Measurements from ENCODE around the gene KHDRBS2. TPM values are rescaled to one million over a fixed set of nuclear protein-coding genes. Genes with fewer than 3 reads are reported as not detected.

Gene KHDRBS2
- total and polyA plus RNA-seq, 9 donors: 0.16 to 1.4 (median 0.52) TPM

DNA sequence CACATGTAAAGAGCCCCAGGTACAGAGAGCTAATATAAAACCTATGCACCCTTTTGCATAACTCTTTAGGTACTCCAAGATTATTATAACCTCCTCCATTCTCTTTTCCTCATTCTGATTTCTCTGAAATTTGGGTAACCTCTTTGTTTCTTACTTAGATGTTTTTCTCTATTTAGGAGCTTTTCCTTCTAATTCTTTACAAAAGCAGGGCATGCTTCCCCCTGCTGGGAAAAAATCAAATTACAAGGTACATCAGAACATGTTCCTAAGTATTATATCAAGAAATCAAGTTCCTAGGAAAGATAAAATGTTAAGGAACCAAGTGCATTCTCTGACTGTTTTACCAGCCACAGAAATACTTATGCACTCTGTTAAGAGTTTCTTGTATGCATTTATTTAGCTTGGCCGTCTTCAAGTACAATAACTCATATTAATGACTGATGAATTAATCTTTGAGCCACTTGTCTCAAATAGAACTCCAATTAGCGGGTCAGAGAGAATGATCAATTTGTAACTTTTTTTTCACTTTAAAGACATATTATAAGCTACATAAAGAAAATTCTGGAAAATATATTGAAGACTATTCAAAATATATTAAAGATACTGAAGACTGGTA lies 2.1 kb downstream of the KHDRBS2 start:
- WGBS (ENCODE audit: insufficient coverage): no CpG with 5 or more reads among the region's 2 CpGs
- Histone ChIP-seq H3K4me3 (ENCODE audit: low read length) (no peak overlapping the region), H3K9me3 (replicated peaks; ENCODE audit: control insufficient read depth, low read depth, low read length) (no peaks in the 10 kb centered on the region), H3K27me3 (ENCODE audit: control insufficient read depth, insufficient read depth, low read length) (peaks cover 11% of the 10 kb centered on the region), H3K36me3 (ENCODE audit: control insufficient read depth, insufficient read depth, low read length) (no peaks in the 10 kb centered on the region), H3K4me1 (ENCODE audit: control insufficient read depth, insufficient read depth, low read length) (peaks cover 7% of the 10 kb centered on the region), H3K27ac (ENCODE audit: low read length) (no peak overlapping the region)
- DNase-seq: peak; percentile 66

DNA sequence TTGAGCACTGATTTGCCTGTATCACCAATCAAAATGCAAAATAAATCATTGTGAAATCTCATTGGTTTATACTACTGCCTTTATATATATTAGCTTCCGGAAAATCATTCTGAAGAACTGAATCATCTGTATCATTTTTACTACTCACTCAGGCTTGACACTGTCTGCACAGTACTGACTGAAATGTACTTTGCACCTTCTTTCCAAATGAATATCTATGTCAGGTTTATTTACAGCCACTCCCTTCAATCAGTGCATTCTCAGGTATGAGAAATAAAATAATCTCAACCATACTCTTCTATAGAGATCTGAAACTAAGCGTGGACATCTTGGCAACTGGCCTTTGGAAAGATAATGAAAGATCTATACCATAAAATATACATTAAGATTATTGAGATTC lies 2.7 kb downstream of the KHDRBS2 start:
- Histone ChIP-seq H3K27ac (ENCODE audit: low read length) (no peak overlapping the region), H3K9me3 (replicated peaks; ENCODE audit: control insufficient read depth, low read depth, low read length) (no peaks in the 10 kb centered on the region), H3K4me3 (ENCODE audit: low read length) (no peak overlapping the region), H3K36me3 (ENCODE audit: control insufficient read depth, insufficient read depth, low read length) (no peaks in the 10 kb centered on the region), H3K4me1 (ENCODE audit: control insufficient read depth, insufficient read depth, low read length) (peaks cover 7% of the 10 kb centered on the region), H3K27me3 (ENCODE audit: control insufficient read depth, insufficient read depth, low read length) (peaks cover 11% of the 10 kb centered on the region)
- WGBS (ENCODE audit: insufficient coverage): no CpG with 5 or more reads among the region's 2 CpGs
- no peak for DNase-seq

DNA sequence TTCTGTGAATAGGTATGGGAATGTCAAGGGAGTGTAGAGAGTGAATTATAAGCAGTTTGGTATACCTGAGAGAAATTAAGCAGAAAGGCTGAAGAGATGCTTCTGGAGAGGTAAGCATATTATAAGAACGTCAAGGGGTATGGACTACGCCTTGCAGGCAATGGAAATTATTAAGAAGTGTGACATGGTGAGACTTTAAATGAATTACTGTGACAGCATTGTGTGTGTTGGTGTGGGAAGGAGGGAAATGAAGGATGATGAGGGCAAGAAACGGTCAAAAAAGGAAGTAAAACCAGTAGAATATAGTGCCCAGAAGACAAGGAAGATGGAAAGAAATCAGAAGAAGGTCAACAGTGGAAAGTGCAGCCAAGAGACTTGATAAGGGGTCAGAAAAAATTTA lies 5.9 kb downstream of the KHDRBS2 start:
- no peak overlapping the region for H3K4me3 ChIP-seq (ENCODE audit: low read length)
- no peak for DNase-seq
- no peaks in the 10 kb centered on the region for H3K27me3 ChIP-seq (ENCODE audit: control insufficient read depth, insufficient read depth, low read length)
- no peaks in the 10 kb centered on the region for H3K4me1 ChIP-seq (ENCODE audit: control insufficient read depth, insufficient read depth, low read length)
- WGBS (ENCODE audit: insufficient coverage): 94% methylated on average over 3 of the region's 3 CpGs
- no peaks in the 10 kb centered on the region for H3K36me3 ChIP-seq (ENCODE audit: control insufficient read depth, insufficient read depth, low read length)
- H3K27ac ChIP-seq (ENCODE audit: low read length): no peak overlapping the region
- no peaks in the 10 kb centered on the region for H3K9me3 ChIP-seq (replicated peaks; ENCODE audit: control insufficient read depth, low read depth, low read length)

DNA sequence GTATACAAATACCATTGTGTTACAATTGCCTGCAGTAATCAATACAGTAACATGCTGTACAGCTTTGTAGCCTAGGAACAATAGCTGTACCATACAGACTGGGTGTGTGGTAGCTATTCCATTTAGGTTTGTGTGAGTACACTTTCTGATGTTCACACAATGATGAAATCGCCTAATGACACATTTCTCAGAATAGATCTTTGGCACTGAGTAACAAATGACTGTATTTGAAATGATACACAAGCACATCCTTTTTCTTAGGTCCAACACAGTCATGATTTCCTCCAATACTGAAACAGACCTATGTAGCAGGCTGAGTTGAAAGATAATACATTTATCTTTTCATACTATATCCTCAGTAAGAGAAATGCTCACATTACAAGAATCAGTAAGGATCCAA lies 13.9 kb downstream of the KHDRBS2 start:
- WGBS (ENCODE audit: insufficient coverage): no CpG with 5 or more reads among the region's 1 CpG
- Histone ChIP-seq H3K9me3 (replicated peaks; ENCODE audit: control insufficient read depth, low read depth, low read length) (no peaks in the 10 kb centered on the region), H3K4me1 (ENCODE audit: control insufficient read depth, insufficient read depth, low read length) (no peaks in the 10 kb centered on the region), H3K36me3 (ENCODE audit: control insufficient read depth, insufficient read depth, low read length) (no peaks in the 10 kb centered on the region), H3K4me3 (ENCODE audit: low read length) (no peak overlapping the region), H3K27ac (ENCODE audit: low read length) (no peak overlapping the region), H3K27me3 (ENCODE audit: control insufficient read depth, insufficient read depth, low read length) (no peaks in the 10 kb centered on the region)
- DNase-seq: no peak

DNA sequence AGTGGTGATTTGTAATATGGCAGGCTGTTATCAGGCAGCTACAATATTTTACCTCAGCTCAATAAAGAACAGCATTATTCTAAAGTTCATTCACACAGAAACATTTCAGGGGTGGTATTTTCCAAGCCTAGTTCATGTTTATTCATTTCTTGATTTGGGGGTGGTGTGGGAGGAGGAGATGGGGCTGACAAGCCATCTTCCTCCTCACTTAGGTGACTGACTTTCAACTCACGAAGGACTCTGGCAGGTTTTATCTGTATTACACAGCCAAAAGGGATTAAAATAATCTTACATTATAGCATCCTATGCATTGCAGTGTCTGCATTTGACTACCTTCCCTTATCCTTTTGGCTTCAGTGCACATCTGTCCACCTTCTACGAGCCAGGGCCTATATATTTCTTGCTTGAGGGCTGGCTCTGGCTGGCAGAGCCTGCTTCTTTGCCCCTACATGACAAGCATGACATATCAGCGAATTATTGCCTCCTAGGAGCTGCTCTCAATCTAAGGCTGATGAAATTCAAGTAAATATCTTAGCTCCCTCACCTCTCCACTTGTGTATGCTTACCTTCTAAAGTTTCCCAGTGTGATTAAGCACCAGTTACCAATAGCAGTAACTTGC lies 20.0 kb downstream of the KHDRBS2 start:
- Histone ChIP-seq H3K9me3 (replicated peaks; ENCODE audit: control insufficient read depth, low read depth, low read length) (no peaks in the 10 kb centered on the region), H3K27ac (ENCODE audit: low read length) (no peak overlapping the region), H3K36me3 (ENCODE audit: control insufficient read depth, insufficient read depth, low read length) (no peaks in the 10 kb centered on the region), H3K27me3 (ENCODE audit: control insufficient read depth, insufficient read depth, low read length) (no peaks in the 10 kb centered on the region), H3K4me3 (ENCODE audit: low read length) (no peak overlapping the region), H3K4me1 (ENCODE audit: control insufficient read depth, insufficient read depth, low read length) (no peaks in the 10 kb centered on the region)
- 54% methylated on average over 2 of the region's 3 CpGs for WGBS (ENCODE audit: insufficient coverage)
- DNase-seq: no peak

DNA sequence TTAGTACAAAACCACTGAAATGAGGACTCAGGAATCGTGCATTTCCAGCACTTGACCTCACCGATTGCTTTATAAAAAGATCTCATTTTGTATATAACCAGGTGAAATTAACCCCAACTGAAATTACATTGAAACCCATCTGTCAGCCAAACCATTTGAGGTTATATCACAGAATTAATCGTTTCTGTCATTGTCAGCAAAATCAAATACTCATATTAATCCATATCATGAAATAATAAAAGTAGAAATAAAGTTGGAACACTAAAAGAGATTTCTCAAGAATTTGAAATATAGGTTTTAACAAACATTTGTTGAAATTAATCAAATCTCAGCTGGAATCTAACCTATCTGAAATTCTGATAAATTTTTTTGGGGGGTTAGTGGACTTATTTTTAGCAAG lies 23.7 kb downstream of the KHDRBS2 start:
- WGBS (ENCODE audit: insufficient coverage): no CpG with 5 or more reads among the region's 3 CpGs

DNA sequence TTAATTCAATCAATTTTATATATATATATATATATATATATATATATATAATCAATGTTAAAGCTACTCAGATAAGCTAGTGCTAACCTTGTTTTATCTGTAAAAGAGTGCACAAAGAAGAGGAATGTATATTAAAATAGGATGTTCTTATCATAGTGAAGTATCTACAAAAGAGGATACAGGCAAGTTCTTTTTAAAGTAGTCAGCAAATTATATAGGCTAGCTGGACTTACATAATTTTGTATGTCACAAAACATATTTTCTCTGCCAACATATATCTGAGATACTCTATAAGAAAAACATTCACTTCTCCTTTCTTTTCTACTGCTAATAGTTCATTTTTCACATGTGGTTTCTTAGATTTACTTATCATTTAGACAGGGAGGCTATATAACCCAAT lies 39.9 kb downstream of the KHDRBS2 start:
- no peak for DNase-seq
- no peaks in the 10 kb centered on the region for H3K36me3 ChIP-seq (ENCODE audit: control insufficient read depth, insufficient read depth, low read length)
- no peaks in the 10 kb centered on the region for H3K9me3 ChIP-seq (replicated peaks; ENCODE audit: control insufficient read depth, low read depth, low read length)
- no peak overlapping the region for H3K27ac ChIP-seq (ENCODE audit: low read length)
- no peaks in the 10 kb centered on the region for H3K27me3 ChIP-seq (ENCODE audit: control insufficient read depth, insufficient read depth, low read length)
- no peaks in the 10 kb centered on the region for H3K4me1 ChIP-seq (ENCODE audit: control insufficient read depth, insufficient read depth, low read length)
- H3K4me3 ChIP-seq (ENCODE audit: low read length): no peak overlapping the region

More for the DNA sequence above, 23.7 kb downstream of the KHDRBS2 start:
- H3K9me3 ChIP-seq (replicated peaks; ENCODE audit: control insufficient read depth, low read depth, low read length): no peaks in the 10 kb centered on the region
- H3K36me3 ChIP-seq (ENCODE audit: control insufficient read depth, insufficient read depth, low read length): no peaks in the 10 kb centered on the region
- H3K4me3 ChIP-seq (ENCODE audit: low read length): no peak overlapping the region
- H3K27ac ChIP-seq (ENCODE audit: low read length): no peak overlapping the region
- no peaks in the 10 kb centered on the region for H3K4me1 ChIP-seq (ENCODE audit: control insufficient read depth, insufficient read depth, low read length)
- H3K27me3 ChIP-seq (ENCODE audit: control insufficient read depth, insufficient read depth, low read length): no peaks in the 10 kb centered on the region
- DNase-seq: no peak

DNA sequence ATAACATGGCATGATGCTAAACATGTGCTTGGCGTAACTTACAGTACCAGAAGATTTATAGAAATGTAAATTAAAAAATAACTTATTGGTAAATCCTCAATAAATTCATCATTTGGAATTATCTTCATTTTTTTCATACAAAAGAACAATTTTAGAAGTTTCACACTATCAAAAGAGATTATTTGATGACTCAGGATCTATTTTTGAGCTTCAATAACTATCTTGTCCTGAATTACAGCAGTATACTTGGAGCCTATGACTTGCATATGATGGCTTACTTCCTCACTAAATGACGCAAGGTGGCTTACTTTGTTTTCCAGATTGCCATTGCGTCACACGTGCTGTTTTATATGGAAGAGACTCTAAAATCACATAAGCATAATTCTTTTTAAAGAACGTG lies 49.2 kb downstream of the KHDRBS2 start:
- Histone ChIP-seq H3K27ac (ENCODE audit: low read length) (no peak overlapping the region), H3K9me3 (replicated peaks; ENCODE audit: control insufficient read depth, low read depth, low read length) (no peaks in the 10 kb centered on the region), H3K4me3 (ENCODE audit: low read length) (no peak overlapping the region), H3K27me3 (ENCODE audit: control insufficient read depth, insufficient read depth, low read length) (no peaks in the 10 kb centered on the region), H3K36me3 (ENCODE audit: control insufficient read depth, insufficient read depth, low read length) (no peaks in the 10 kb centered on the region), H3K4me1 (ENCODE audit: control insufficient read depth, insufficient read depth, low read length) (no peaks in the 10 kb centered on the region)
- WGBS (ENCODE audit: insufficient coverage): no CpG with 5 or more reads among the region's 5 CpGs
- DNase-seq: no peak

DNA sequence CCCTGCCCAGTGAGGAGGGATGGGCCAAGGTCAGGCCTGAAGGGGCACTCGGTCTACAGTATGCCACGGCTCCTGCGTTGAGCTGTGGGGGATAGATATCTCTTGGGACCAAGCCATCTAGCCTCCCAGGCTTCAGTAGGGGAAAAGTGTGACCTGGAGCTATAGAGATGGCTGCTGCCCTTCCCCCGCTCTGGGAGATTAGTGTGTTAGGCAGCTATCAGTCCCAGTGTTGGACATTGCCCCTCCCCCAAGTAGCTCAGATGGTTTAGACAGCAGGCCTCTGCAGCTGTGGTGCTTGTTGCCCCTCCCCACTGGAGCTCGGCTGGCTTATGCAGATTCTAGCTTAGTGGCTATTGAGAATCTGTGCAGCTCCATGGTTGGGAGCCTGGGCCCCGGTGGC lies 56.8 kb downstream of the KHDRBS2 start:
- WGBS (ENCODE audit: insufficient coverage): 93% methylated on average over 4 of the region's 6 CpGs
- Histone ChIP-seq H3K9me3 (replicated peaks; ENCODE audit: control insufficient read depth, low read depth, low read length) (peaks cover 3% of the 10 kb centered on the region), H3K27me3 (ENCODE audit: control insufficient read depth, insufficient read depth, low read length) (no peaks in the 10 kb centered on the region), H3K4me1 (ENCODE audit: control insufficient read depth, insufficient read depth, low read length) (no peaks in the 10 kb centered on the region), H3K36me3 (ENCODE audit: control insufficient read depth, insufficient read depth, low read length) (no peaks in the 10 kb centered on the region), H3K4me3 (ENCODE audit: low read length) (no peak overlapping the region), H3K27ac (ENCODE audit: low read length) (no peak overlapping the region)
- DNase-seq: no peak

DNA sequence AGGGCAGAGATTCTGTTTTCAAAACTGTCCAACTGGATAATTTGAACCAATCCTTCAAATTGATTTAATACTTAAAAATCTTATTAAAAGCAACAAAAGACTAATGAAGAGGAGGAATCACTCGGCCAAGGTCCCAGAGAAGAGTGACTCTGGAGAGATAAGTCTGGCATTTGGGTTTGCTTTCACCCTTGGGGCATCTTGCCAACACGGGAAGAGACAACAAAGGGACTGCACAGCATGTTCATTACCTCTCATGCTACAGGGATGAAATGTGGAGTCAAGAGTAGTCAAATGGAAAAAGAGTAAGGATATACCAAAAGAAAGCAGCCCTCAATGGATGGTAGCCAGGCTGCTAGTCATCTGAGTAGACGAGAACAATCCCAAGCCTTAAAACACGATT lies 68.2 kb downstream of the KHDRBS2 start:
- H3K36me3 ChIP-seq (ENCODE audit: control insufficient read depth, insufficient read depth, low read length): no peaks in the 10 kb centered on the region
- no peak overlapping the region for H3K4me3 ChIP-seq (ENCODE audit: low read length)
- no CpG with 5 or more reads among the region's 4 CpGs for WGBS (ENCODE audit: insufficient coverage)
- H3K27ac ChIP-seq (ENCODE audit: low read length): no peak overlapping the region
- DNase-seq: no peak
- no peaks in the 10 kb centered on the region for H3K27me3 ChIP-seq (ENCODE audit: control insufficient read depth, insufficient read depth, low read length)
- no peaks in the 10 kb centered on the region for H3K4me1 ChIP-seq (ENCODE audit: control insufficient read depth, insufficient read depth, low read length)
- no peaks in the 10 kb centered on the region for H3K9me3 ChIP-seq (replicated peaks; ENCODE audit: control insufficient read depth, low read depth, low read length)

DNA sequence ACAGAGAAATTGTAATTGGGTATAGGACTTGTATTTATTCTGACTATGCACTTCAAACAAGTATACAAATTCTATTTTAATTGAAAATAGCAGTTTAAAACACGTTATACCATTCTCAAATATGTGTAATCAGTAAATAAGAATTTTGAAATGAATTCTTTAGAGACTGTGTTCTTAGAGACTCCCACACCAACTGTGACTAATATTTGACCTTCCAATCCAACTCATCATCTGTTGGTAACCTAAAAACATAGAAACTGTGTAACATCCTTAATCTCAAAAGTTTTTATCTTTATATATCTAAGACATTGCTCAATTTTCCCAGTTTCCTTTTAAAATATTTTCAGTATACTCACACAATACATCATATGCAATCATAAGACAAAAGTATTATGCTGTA lies 83.9 kb downstream of the KHDRBS2 start:
- no CpG with 5 or more reads among the region's 1 CpG for WGBS (ENCODE audit: insufficient coverage)

More for the DNA sequence above, 83.9 kb downstream of the KHDRBS2 start:
- Histone ChIP-seq H3K27me3 (ENCODE audit: control insufficient read depth, insufficient read depth, low read length) (no peaks in the 10 kb centered on the region), H3K36me3 (ENCODE audit: control insufficient read depth, insufficient read depth, low read length) (no peaks in the 10 kb centered on the region), H3K4me1 (ENCODE audit: control insufficient read depth, insufficient read depth, low read length) (no peaks in the 10 kb centered on the region), H3K27ac (ENCODE audit: low read length) (no peak overlapping the region), H3K9me3 (replicated peaks; ENCODE audit: control insufficient read depth, low read depth, low read length) (no peaks in the 10 kb centered on the region), H3K4me3 (ENCODE audit: low read length) (no peak overlapping the region)
- no peak for DNase-seq

Measured in muscle of leg (tissue), 11 donors.